Occipital lobe (tissue), 2 donors: Measurements from ENCODE around the gene ADK. TPM values are rescaled to one million over a fixed set of nuclear protein-coding genes. Genes with fewer than 3 reads are reported as not detected.

Source experiments
- DNase-seq: peaks from one replicate; lab custom pipeline; 2025; lab: John Stamatoyannopoulos, UW
- total RNA-seq: library from RNA; depleted of rRNA; stranded (reverse); fragments of >200 nt; gene quantifications from one replicate; pipeline ENCODE4 v1.2.3, GENCODE V29; 2014

The ADK gene
- total RNA-seq, 1 donor from 2014 or later = 39.8 TPM

GRCh38 chr10:74598891-74599566 lies 448.0 kb downstream of the ADK start:
- no peak for DNase-seq

GRCh38 chr10:74599672-74600071 lies 448.7 kb downstream of the ADK start:
- no peak for DNase-seq

GRCh38 chr10:74600170-74600569 lies 449.1 kb downstream of the ADK start:
- DNase-seq = no peak

DNA sequence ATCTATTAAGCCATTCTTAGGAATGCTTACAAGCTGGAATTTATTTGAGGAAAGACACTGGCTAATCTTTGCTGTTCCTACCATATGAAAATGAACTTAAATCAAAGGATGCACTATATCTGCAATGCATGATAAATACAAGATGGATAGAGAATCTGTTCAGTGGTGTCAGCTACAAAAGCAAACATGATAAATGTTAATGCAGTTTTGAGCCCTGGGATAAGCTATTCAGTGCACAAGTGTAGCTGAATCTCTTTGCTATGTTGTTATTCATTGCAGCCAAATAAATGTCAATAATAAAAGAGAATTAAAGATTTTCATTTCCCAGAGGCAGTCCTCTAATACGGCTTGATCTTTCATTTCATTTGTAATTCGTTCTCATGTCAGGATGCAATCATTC lies 451.6 kb downstream of the ADK start:
- DNase-seq = no peak

DNA sequence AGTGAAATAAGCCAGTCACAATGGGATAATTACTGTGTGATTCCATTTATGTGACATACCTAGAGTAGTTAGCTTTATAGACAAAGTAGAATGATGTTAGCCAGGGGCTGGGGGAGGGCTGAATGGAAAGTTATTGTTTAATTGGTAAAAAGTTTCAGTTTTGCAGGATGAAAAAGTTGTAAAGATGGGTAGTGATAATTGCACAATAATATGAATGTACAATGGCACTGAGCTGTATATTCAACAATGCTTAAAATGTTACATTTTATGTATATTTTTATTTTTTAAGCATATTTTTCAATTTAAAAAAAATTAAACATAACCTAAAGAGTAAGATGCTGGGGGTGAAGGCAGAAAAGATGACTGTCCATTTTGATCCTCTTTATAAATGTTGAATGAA lies 459.3 kb downstream of the ADK start:
- no peak for DNase-seq

GRCh38 chr10:74612195-74612594 lies 461.2 kb downstream of the ADK start:
- DNase-seq = no peak

DNA sequence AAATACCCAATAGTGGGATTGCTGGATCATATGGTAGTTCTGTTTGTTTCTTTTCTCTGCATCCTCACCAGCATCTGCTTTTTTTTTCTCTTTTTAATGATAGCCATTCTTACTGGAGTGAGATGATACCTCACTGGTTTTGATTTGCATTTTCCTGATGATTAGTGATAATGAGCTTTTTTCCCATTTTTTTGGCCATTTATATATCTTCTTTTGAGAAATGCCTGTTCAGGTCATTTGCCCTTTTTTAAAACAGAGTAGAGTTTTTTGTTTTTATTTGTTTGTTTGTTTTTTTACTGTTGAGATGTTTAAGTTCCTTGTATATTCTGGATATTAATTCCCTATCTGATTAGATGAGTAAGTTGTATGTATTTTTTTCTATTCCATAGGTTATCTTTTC lies 469.6 kb downstream of the ADK start:
- no peak for DNase-seq

- DNase-seq = no peak
Measured at GRCh38 chr10:74623786-74624185, 472.8 kb downstream of the ADK start.

GRCh38 chr10:74624501-74624900 lies 473.5 kb downstream of the ADK start:
- no peak for DNase-seq

DNA sequence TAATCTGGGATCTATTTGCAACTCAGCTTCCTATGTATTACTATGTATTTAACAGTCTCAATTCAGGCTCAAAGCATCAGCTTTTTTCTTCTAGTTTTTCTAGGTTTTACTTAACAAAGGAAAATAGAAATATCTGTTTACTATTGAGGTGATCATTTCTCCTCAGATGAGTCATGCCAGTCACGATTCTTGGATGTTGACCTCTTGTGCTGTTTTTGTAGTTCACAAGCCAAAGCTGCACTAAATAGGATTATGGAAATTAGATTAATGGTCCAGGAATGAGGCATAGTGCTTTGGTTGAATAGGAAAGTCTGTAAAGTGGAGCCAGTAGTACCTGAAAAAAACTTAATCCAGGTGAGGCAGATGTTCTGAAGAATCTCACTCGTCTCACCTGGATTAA lies 477.1 kb downstream of the ADK start:
- no peak for DNase-seq

DNA sequence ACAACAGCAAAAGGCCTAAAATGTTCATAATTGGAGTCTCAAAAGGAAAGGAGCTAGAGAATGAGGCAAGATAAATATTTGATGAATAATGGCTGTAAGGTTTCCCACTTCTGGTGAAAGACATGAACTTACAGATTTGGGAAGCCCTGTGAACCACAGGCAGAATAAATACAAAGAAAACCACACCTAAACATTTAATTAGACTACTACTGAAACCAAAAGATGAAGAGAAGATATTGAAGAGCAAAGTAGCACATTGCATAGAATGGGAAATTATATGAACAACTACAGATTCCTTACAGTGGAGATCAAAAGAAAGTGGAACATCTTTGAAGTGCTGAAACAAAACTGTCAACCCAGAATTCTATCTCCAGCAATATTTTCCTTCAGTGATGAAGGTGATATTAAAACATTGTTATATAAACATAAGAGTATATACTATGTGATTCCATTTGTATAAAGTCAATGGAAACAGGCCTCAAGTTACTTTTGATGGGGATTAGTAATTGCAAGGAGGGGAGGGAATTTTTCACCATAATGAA lies 484.0 kb downstream of the ADK start:
- DNase-seq = no peak

- no peak for DNase-seq
Measured at GRCh38 chr10:74635655-74636054, 484.6 kb downstream of the ADK start.

DNA sequence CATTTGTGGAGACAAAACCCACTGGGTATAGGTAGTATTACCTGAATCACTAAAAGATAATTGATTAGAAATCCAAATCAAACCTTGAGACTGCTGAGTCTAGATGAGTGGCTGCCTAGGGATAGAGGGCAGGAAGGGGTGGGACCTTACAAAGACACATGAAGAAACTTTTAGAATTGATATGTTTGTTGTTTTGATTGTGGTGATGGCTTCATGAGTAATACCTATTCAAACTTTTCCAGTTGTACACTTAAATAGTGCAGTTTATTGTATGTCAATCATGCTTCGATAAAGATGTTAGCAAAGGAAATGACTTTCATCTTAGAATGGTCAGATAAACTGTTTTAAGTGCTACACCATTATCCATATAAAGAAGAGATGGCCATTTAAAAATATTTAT lies 486.7 kb downstream of the ADK start:
- no peak for DNase-seq

DNA sequence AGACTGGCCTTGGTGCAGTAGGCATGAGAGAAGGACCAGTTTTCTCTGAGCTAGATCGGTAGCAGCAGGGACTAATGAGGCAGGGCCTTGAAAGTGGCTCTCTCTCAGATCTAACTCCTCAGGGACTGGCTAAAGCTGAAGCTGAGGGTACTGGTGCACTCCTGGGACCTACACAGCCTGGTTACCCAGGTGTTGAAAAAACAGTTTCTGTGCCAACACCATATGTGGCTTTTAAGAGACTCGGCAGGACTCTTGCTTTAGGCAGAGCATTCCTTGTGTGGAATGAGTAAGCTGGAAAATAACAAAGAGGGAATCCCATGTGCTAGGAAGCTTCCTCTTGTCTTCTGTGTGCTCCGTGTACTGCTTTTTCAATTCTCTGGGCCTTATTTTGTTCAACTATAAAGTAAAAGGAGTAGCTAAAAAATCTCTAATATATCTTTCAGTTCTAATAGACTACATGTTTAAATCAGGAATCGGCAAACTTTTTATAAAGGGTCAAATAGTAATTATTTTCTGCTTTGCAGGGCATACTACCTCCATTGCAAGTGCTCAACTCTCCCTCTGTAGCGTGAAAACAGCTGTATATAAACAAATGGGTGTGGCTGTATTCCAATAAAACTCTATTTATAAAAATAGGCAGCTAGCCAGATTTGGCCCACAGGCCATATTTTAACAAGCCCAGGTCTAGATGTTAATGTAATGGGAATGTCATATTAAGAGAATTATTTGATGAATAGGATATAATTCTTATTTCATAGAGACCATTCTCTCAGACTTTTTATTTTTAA lies 489.3 kb downstream of the ADK start:
- no peak for DNase-seq

GRCh38 chr10:74641659-74642058 lies 490.6 kb downstream of the ADK start:
- DNase-seq = no peak

- no peak for DNase-seq
Measured at GRCh38 chr10:74642901-74643595, 492.0 kb downstream of the ADK start.

DNA sequence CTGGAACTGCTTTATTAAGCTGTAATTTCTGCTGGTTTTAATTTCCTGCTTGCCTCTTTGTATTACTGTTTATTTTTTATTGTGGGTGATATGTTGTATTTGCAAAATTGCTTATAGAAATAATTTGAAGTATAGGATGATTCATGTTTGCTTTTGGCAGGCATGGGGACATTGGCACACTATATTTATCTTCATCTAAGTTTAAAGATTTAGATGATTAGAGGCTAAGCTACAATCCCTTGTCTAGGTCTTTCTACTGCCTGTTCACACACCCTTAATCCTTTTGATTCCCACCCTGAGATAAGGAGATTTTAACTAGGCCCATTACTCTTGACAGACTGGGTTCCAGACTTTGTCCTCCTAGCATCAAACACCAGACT lies 492.6 kb downstream of the ADK start:
- DNase-seq = no peak

GRCh38 chr10:74644738-74645137 lies 493.7 kb downstream of the ADK start:
- DNase-seq = no peak

GRCh38 chr10:74645692-74646091 lies 494.7 kb downstream of the ADK start:
- DNase-seq = no peak

GRCh38 chr10:74650613-74651012 lies 499.6 kb downstream of the ADK start:
- DNase-seq = no peak

- DNase-seq = no peak
Measured at GRCh38 chr10:74651565-74651964, 500.5 kb downstream of the ADK start.

DNA sequence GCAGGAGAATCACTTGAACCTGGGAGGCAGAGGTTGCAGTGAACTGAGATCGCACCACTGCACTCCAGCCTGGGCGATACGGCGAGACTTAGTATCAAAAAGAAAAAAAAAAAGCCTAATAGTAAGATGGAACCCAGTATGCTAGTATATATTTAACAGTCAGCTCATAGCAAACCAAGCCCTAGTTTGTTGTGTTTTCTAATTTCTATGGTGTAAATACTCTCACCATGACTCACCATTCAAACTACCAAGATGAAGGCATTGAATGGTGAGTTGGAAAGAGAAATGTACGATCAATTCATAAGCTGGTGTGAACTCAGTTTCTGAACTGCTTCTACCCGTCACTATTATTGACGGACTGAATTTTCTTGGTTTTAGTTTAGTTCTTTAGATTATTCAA lies 501.6 kb downstream of the ADK start:
- DNase-seq = no peak
